ENCODE data around the gene PTPN23.
A peak's percentile ranks its signal among the peaks of the same experiment; 100 is the strongest.

PTPN23 gene

GRCh38 chr3:47380601-47381316, at the start of gene PTPN23:
TSS of gene PTPN23 (plus strand) at chr3:47381021. CDS start at chr3:47381097, 76 bp downstream.
- peak; percentile 99 for DNase-seq (ENCODE audit: extremely low spot score)
- peak; percentile 65 for TF ChIP-seq ELF4 (IDR thresholded peaks at IDR 0.05)
- no peak for TF ChIP-seq CTBP1 (IDR thresholded peaks at IDR 0.05; ENCODE audit: borderline replicate concordance)
- TF ChIP-seq LEF1 (IDR thresholded peaks at IDR 0.05; ENCODE audit: borderline replicate concordance) = no peak
- TF ChIP-seq L3MBTL2 (conservative IDR thresholded peaks at IDR 0.05) = peak; percentile 87
- TF ChIP-seq PKNOX1 (IDR thresholded peaks at IDR 0.05) = peak; percentile 79
- TF ChIP-seq TARDBP (IDR thresholded peaks at IDR 0.05) = no peak
- POLR2A ChIA-PET = interaction anchor here (0.7 to 1.9 kb wide), 25 partner anchors 10 to 535 kb away, joined by 3 to 18 read pairs (median 4); partner anchors contain the start of genes CCDC12 and NBEAL2
- CTCF ChIA-PET = no interaction called here

GRCh38 chr3:47333907-47334306, 46.9 kb upstream of the PTPN23 start:
- POLR2A ChIA-PET = no interaction called here
- CTCF ChIA-PET = no interaction called here
- DNase-seq (ENCODE audit: extremely low spot score) = no peak
- TF ChIP-seq FOXA1 (IDR thresholded peaks at IDR 0.05) = no peak
- no peak for TF ChIP-seq ELF4 (IDR thresholded peaks at IDR 0.05)
- TF ChIP-seq ZNF384 (IDR thresholded peaks at IDR 0.05) = no peak
- TF ChIP-seq SUZ12 (IDR thresholded peaks at IDR 0.05) = no peak
- no peak for TF ChIP-seq L3MBTL2 (conservative IDR thresholded peaks at IDR 0.05)
- no peak for TF ChIP-seq ARNT (IDR thresholded peaks at IDR 0.05)
- TF ChIP-seq LEF1 (IDR thresholded peaks at IDR 0.05; ENCODE audit: borderline replicate concordance) = no peak
- TF ChIP-seq SP1 (IDR thresholded peaks at IDR 0.05) = no peak
- no peak for TF ChIP-seq NFRKB (IDR thresholded peaks at IDR 0.05)
- TF ChIP-seq TARDBP (IDR thresholded peaks at IDR 0.05) = no peak
- TF ChIP-seq FOXM1 (IDR thresholded peaks at IDR 0.05; ENCODE audit: borderline replicate concordance) = no peak
- no peak for TF ChIP-seq HDGF (IDR thresholded peaks at IDR 0.05; ENCODE audit: borderline replicate concordance)
- no peak for TF ChIP-seq FOXK2 (IDR thresholded peaks at IDR 0.05)
- TF ChIP-seq CTBP1 (IDR thresholded peaks at IDR 0.05; ENCODE audit: borderline replicate concordance) = no peak
- TF ChIP-seq BHLHE40 (IDR thresholded peaks at IDR 0.05; ENCODE audit: borderline replicate concordance) = no peak
- no peak for TF ChIP-seq PKNOX1 (IDR thresholded peaks at IDR 0.05)

- ChIA-PET CTCF (no interaction called here), POLR2A (no interaction called here)
These were observed 43.2 kb upstream of the PTPN23 start for GRCh38 chr3:47337656-47338055.

GRCh38 chr3:47339951-47340350, 40.9 kb upstream of the PTPN23 start:
- TF ChIP-seq TARDBP (IDR thresholded peaks at IDR 0.05) (no peak), FOXM1 (IDR thresholded peaks at IDR 0.05; ENCODE audit: borderline replicate concordance) (no peak), FOXK2 (IDR thresholded peaks at IDR 0.05) (no peak), ELF4 (IDR thresholded peaks at IDR 0.05) (no peak), HDGF (IDR thresholded peaks at IDR 0.05; ENCODE audit: borderline replicate concordance) (no peak), PKNOX1 (IDR thresholded peaks at IDR 0.05) (no peak), BHLHE40 (IDR thresholded peaks at IDR 0.05; ENCODE audit: borderline replicate concordance) (no peak), ARNT (IDR thresholded peaks at IDR 0.05) (no peak), LEF1 (IDR thresholded peaks at IDR 0.05; ENCODE audit: borderline replicate concordance) (no peak), SUZ12 (IDR thresholded peaks at IDR 0.05) (no peak)
- CTCF ChIA-PET = interaction anchor here (0.7 kb wide), 1 partner anchor 229 kb away, joined by 5 read pairs; no protein-coding TSS in a partner anchor
- POLR2A ChIA-PET = no interaction called here
- DNase-seq (ENCODE audit: extremely low spot score) = no peak

More at GRCh38 chr3:47337656-47338055, 43.2 kb upstream of the PTPN23 start:
- TF ChIP-seq ELF4 (IDR thresholded peaks at IDR 0.05) = no peak
- TF ChIP-seq ARNT (IDR thresholded peaks at IDR 0.05) = no peak
- no peak for TF ChIP-seq LEF1 (IDR thresholded peaks at IDR 0.05; ENCODE audit: borderline replicate concordance)
- no peak for TF ChIP-seq FOXK2 (IDR thresholded peaks at IDR 0.05)
- no peak for TF ChIP-seq PKNOX1 (IDR thresholded peaks at IDR 0.05)
- TF ChIP-seq ZNF384 (IDR thresholded peaks at IDR 0.05) = no peak
- TF ChIP-seq BHLHE40 (IDR thresholded peaks at IDR 0.05; ENCODE audit: borderline replicate concordance) = no peak
- TF ChIP-seq FOXA1 (IDR thresholded peaks at IDR 0.05) = no peak
- no peak for DNase-seq (ENCODE audit: extremely low spot score)

- DNase-seq (ENCODE audit: extremely low spot score) = no peak
- POLR2A ChIA-PET = no interaction called here
- TF ChIP-seq CTBP1 (IDR thresholded peaks at IDR 0.05; ENCODE audit: borderline replicate concordance) = no peak
- TF ChIP-seq NFRKB (IDR thresholded peaks at IDR 0.05) = no peak
- no peak for TF ChIP-seq FOXM1 (IDR thresholded peaks at IDR 0.05; ENCODE audit: borderline replicate concordance)
- no peak for TF ChIP-seq SUZ12 (IDR thresholded peaks at IDR 0.05)
- CTCF ChIA-PET = no interaction called here
These were observed 40.0 kb upstream of the PTPN23 start for GRCh38 chr3:47340866-47341265.

GRCh38 chr3:47342151-47342550, 38.7 kb upstream of the PTPN23 start:
- ChIA-PET CTCF (no interaction called here), POLR2A (interaction anchor here (1.4 kb wide), 1 partner anchor 179 kb away, joined by 3 read pairs; the partner anchor contains the start of gene SETD2)
- TF ChIP-seq FOXA1 (IDR thresholded peaks at IDR 0.05) = no peak
- TF ChIP-seq HDGF (IDR thresholded peaks at IDR 0.05; ENCODE audit: borderline replicate concordance) = no peak
- no peak for TF ChIP-seq NFRKB (IDR thresholded peaks at IDR 0.05)
- no peak for TF ChIP-seq LEF1 (IDR thresholded peaks at IDR 0.05; ENCODE audit: borderline replicate concordance)
- TF ChIP-seq FOXK2 (IDR thresholded peaks at IDR 0.05) = no peak
- no peak for TF ChIP-seq ELF4 (IDR thresholded peaks at IDR 0.05)
- TF ChIP-seq ARNT (IDR thresholded peaks at IDR 0.05) = no peak
- DNase-seq (ENCODE audit: extremely low spot score) = no peak
